GM18909 (cell line): Measurements from ENCODE around the gene MICB.
"Not testable (repeated sequence)": the region's sequence is repeated elsewhere in the genome, so short reads cannot be mapped to it uniquely, and the experiment has no call there.

Experiments used
- ATAC-seq: cut with Tn5 transposase; IDR thresholded peaks from one replicate; pipeline ENCODE4 v1.9.1; 2021; ENCODE audit warnings: mild to moderate bottlenecking; ENCODE audit not compliant: unreplicated experiment, poor library complexity

MICB gene

DNA sequence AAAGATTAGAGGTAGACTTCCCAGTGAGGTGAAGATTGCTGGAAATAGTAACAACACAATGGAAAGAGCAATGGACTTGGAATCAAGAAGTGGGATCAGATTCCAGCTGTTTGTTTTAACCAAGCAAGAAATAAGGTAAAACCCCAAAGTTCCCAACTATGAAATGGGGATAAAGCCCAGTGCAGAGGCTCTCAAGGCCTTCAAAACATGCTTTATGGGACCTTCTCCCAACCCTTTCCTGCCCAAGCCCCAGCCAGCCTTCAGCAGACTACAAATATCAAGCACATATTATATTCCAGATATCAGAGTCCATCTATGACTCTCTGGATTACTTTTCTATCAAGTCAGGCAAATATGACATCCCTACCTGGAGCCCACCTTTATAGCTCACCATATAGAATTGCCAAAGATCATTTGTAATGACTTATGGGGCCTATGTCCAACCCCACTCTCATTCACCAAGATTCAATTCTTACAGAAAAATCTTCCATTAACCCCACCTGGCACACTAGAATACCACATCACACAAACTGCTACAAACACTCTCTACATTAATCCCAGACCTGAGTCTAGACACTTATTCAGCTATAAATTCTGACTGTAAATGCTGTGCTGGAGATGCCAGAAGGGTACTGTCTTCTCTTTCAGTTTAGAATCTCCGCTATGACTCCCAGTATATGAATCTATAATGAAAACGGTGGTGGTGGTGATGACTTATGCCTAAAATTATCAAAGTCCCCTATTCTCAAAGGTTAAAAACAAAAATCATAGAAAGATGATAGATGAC is 37.8 kb downstream of the MICB start:
- no peak for ATAC-seq

DNA sequence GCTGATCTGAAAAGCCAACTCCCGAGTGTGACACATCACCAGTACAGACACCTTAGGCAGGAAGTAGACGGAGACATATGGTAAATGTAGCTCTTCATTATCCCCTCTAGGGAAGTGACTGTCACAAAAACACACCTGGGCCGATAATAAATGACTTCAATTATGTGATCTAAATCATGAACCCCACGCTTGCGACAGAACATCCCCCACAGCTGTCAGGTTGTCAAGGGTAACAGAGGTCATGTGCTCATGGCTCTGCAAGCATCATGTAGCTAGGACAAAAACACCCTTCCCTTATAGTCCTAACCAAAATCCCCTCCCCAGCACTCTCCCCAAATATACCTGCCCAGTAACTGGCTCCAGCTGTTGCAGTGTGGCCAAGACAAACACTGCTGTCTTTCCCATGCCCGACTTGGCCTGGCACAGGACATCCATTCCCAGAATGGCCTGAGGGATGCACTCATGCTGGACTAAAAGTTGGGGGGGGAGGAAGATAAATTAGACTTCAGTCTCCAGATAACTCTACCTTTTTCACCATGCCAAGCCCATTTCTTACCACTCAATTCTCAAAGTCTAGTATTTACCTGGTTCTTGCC is 41.0 kb downstream of the MICB start:
- no peak for ATAC-seq

DNA sequence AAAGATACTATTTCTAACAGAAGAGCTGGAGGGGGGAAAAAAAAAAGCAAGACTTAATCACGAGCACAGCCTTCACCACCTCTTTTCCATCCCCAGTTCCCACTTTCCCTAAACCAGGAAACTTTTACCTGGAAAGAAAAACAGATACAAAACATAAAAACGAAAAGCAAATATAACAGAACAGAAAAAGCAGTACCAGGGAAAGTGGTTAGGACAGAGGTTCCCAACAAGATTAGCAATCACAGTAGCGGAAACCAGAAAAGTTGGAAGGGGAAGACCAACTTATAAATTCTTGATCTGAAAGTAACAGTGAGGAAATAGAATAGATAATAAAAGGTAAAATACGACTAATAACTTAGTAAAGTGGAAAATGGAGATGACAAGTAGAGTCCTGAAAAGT is 42.7 kb downstream of the MICB start:
- ATAC-seq = no peak

DNA sequence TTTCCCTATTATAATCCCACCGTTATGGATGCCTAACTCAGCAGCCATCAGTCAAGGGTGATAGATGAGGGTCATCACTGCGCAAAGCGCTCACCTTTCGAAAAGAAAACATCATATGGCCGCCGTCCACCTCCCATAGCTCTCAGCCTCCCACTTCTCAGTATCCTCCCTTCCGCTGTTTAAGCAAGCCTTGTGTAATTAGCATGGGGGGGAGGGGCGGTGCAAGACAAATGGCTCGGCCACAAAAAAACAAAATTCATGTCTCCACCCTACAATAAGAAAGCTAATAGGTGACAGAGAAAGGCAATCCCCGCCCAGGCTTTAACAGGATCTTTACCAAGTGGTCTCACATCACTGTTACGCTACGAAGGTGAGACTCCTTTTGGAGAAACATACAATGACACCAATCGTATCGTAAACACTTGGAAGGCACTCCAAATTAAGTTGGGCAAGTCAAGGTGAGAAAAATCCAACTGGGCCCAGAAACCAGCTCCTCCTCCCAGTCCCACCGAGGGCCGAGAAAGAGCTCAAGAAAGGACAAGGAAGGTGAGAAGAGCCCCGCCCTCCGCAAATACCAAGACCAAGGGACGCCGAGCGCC is 43.2 kb downstream of the MICB start:
- ATAC-seq = no peak

DNA sequence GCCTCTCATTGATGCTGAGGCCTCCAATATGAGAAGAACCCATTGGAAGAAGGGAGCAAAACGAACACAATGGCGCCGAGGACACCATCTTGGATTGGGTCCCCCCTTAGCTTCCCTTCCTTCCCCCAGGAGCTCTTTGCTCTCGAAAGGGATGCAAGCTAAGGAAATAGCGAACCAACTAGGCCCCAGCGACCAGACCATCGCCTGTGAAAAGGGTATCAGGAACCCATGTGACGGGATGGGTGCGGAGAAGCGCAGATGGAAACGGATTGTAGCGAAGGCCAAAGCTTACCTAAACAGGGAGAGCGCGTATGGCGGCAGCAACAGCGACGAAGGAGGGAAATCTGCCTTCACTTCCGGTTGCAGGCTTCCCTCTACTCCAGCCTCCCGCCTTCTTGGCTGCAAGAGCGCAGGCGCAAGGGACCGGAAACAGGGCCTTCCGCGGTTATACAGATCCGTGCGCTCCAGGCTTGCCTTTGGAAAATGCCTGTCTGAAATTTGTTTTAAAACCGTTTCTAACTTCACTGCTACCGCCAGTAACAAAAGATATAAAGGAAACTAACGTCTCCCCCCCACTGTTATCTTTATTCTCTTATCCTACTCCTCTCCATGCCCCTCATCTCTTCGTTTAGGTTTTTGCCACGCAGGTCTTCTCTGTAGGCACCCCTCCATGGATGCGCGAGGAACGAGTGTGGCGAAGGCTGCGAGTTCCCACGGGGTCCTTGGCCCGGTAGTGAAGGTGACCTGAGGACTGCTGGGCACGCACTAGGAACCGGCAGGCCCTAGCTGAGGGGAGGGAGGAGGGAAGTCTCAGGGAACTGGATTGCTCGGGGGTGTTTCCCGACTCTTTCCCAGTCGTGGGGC is 43.9 kb downstream of the MICB start, which contains the start of gene DDX39B:
DDX39B (minus strand) TSS at position 346 of the 864 bp plus-strand sequence. CDS start 1,471 bp downstream, outside the sequence.
- ATAC-seq = peak; percentile 71

DNA sequence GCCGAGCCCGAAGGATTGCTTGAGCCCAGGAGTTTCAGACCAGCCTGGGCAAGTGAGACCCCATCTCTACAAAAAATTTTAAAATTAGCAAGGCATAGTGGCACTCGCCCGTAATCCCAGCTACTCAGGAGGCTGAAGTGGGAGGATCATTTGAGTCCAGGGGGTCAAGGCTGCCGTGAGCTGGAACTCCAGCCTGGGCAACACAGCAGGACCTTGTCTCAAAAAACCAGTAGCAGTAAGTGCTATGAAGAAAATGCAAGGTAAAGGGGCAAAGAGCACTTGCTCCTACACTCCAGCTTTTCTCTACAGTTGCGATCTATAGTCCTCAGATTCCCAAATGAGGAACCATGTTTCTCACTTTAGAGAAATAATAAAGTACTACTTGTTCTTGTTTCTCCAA is 45.7 kb downstream of the MICB start:
- no peak for ATAC-seq

DNA sequence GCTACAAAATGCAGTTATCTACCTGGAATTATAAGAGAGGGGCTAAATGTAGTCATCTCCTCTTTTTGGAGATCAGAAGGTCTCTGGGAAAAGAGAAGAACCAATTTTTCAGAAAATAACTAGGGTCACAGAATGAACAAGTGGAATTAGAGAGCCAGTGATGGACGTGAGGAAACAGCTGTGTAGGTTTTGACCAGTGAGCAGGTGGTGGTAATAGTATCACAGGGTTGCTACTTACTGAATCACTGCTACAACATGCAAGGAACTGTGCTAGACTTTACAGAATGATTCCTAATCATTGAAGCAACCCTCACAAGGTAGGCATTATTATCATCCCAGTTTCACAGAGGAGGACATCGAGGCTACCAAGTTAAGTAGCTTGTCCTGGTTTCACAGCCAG is 46.7 kb downstream of the MICB start:
- no peak for ATAC-seq

DNA sequence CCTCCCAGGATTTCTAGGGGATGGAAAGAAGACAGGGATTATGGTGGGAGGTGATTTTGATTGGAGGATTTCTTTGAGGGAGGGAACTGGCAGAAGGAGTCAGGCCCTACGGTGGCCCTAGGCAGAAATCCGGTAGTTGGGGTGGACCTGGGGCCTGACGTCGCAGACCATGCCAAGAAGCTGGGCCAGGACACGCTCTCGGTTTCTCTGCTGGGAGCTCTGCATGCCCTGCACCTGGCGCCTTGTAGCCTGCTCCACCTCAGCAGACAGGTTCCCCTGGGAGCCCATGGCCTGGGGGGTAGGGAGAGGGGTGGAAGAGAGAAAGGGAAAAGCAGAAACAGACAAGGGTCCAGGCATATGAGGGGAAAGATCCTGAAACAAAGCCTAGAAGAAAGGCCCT is 47.3 kb downstream of the MICB start:
- no peak for ATAC-seq

DNA sequence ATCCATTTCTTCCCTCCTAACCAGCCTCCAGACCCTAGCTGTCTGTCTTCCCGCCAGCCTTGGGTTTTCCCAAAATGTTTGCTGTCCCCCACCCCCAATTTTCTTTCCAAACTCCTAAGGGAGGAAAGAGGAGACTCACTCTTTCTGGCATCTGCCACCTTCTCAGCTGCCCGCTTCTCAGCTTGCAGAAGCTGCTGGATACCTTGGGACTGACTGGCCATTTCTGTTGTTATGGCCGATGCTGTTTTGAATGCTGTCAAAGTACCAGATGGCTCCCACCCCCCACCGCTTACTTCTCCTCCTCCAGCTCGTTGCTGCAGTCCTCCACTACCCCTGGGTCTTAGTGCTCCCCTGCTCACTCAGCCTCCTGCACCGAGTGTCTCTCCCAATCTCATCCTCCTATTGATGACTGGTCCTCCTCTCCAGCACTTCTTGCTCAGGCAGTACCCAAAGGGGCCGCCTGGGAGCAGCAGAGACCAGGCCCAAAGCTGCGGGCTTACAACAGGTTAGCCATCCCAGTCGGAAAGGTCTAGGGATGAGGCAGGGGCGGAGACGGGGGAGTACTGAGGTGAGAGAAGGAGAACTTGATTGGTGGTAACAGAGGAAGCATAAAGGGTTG is 48.5 kb downstream of the MICB start, which contains the start of gene ATP6V1G2:
ATP6V1G2 (minus strand) TSS at position 270 of the 619 bp plus-strand sequence; CDS start at position 221, 49 bp downstream.
- peak; percentile 59 for ATAC-seq

DNA sequence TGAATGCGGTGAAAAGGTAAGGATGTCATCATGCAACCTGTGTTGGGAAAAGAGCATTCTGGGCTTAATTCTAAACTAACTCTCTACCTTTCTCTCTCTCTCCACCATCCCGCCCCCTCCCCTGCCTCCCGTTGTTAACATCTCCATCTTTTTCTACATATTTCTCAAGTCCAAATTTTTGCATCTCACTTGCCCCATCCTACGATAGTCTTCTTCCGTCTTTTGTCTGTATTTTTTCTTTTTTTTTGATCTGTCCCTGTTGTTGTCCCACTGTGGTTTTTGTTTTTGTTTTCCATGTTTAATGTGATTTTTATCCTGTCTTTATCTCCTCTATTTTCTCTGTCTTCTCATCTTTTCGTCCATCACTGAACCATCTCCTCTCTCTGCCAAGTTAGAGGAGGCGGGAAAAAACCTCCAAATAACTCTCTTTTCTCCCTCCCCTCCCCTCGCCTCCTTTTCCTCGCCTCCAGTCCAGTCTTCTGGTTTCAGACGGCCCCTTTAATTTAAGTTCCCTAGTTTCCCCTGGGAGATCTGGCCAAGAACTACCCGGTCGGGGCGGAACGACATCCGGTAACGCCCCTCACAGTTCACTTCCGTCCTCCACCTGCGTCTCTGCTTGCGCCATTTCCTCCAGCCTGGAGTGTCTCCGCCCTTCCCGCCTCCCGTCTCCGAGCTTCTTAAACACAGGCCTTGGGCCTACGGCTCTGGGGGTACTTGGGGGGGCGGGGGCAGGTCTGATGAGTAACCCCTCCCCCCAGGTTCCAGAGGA is 49.2 kb downstream of the MICB start, which contains the start of gene NFKBIL1:
NFKBIL1 (plus strand) TSS at position 651 of the 769 bp plus-strand sequence; CDS start at position 738, 87 bp downstream.
- peak; percentile 62 for ATAC-seq

DNA sequence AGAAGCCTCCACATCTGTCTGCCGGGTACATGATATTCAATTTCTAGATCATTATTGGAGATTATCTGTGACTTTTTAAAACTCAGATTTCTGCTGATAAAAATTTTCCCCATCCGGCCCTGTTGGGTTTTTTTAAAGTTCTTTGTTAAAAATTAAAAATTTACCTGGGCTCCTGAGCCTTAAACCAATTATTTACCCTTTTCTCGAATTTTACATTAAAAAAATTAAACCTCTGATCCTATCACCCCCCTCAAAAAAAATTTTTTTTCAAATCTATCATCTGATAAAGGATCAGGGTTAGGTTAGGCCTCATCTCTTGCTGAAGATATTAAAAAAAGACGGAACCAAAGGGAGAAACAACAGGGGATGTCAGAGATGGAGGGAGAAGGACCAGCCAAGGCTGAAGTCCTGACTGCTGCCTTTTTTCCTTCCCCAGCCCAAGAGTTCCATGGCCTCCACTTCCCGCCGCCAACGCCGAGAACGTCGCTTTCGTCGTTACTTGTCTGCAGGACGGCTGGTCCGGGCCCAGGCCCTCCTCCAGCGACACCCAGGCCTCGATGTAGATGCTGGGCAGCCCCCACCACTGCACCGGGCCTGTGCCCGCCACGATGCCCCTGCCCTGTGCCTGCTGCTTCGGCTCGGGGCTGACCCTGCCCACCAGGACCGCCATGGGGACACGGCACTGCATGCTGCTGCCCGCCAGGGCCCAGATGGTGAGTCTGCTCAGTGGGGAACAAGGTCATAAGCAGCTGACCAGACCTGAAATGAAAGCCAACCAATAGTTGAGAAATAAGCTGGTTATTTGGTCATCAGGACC is 50.0 kb downstream of the MICB start:
- no peak for ATAC-seq

DNA sequence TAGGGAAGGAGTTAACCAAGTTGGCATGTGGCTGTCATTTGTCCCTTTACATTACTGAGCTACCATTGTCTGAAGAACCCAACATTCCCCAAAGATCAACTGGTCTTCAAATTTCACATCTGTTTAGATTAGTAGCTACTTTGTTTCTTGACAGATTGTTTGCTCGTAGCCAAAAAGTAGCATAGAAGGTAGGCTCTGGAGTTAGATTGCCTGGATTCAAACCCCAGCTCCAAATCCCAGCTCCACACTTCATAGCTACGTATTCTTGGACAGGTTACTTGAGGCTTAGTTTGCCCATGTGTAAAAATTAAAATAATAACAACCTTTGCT is 50.6 kb downstream of the MICB start:
- ATAC-seq = no peak

DNA sequence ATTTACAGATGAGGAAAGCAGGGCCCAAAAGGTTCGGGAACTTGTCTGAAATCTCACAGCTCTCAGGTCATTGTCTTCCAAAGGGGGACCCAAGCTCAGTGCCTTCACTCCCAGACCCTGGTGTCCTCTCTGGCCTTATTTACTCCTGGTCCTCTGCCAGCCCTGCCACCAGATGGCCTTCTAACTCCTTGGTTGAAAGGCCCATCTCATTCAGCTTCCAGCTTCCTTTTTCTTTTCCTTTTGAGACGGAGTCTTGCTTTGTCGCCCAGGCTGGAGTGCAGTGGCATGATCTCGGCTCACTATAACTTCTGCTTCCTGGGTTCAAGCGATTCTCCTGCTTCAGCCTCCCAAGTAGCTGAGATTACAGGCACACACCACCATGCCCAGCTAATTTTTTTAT is 53.4 kb downstream of the MICB start:
- ATAC-seq = not testable (repeated sequence)

DNA sequence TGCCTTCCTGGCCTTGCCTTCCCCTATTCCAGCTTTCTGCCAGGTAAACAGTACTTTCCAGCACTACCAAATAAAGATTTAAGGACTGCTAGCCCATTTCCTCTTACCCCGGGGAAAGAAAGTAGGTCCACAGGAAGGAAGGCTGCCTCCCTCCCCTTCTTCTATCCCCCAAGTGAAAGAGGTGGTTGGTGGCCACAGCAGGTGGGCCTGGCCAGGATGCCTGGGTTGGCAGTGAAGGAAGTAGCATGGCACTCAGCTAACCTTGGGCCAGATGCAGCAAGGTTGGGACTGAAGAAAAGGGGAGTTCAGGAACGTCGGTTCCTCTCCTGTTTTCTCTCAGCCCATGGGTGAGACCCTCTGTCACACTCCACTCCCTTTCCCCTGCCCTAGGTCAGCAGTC is 58.4 kb downstream of the MICB start:
- ATAC-seq = no peak

DNA sequence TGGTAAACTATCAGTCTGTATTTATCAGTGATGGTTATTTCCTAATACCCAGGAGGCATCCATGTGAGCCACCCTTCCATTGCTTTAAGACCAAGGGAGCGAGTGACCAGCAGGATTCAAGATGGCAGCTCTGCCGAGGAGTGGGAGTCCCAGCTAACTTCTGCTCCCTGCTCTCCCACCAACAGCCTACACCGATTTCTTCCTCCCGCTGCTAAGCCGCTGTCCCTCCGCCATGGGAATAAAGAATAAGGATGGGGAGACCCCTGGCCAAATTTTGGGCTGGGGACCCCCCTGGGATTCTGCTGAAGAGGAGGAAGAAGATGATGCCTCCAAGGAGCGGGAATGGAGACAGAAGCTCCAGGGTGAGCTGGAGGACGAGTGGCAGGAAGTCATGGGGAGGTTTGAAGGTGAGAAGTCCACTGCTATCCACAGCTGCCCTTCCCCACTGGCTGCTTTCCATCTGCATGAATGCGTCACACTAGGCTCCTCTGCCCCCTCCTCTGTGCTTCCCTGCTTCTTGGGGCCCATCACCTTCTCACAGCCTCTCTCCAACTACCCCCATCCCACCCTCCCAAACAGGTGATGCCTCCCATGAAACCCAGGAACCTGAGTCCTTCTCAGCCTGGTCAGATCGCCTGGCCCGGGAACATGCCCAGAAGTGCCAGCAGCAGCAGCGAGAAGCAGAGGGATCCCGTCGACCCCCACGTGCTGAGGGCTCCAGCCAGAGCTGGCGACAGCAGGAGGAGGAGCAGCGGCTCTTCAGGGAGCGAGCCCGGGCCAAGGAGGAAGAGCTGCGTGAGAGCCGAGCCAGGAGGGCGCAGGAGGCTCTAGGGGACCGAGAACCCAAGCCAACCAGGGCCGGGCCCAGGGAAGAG is 59.7 kb downstream of the MICB start:
- no peak for ATAC-seq

DNA sequence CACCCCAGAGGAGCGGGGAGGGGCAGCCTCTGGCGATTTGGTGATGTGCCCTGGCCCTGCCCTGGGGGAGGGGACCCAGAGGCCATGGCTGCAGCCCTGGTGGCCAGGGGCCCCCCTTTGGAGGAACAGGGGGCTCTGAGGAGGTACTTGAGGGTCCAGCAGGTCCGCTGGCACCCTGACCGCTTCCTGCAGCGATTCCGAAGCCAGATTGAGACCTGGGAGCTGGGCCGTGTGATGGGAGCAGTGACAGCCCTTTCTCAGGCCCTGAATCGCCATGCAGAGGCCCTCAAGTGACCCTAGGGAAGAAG is 60.3 kb downstream of the MICB start:
- no peak for ATAC-seq

DNA sequence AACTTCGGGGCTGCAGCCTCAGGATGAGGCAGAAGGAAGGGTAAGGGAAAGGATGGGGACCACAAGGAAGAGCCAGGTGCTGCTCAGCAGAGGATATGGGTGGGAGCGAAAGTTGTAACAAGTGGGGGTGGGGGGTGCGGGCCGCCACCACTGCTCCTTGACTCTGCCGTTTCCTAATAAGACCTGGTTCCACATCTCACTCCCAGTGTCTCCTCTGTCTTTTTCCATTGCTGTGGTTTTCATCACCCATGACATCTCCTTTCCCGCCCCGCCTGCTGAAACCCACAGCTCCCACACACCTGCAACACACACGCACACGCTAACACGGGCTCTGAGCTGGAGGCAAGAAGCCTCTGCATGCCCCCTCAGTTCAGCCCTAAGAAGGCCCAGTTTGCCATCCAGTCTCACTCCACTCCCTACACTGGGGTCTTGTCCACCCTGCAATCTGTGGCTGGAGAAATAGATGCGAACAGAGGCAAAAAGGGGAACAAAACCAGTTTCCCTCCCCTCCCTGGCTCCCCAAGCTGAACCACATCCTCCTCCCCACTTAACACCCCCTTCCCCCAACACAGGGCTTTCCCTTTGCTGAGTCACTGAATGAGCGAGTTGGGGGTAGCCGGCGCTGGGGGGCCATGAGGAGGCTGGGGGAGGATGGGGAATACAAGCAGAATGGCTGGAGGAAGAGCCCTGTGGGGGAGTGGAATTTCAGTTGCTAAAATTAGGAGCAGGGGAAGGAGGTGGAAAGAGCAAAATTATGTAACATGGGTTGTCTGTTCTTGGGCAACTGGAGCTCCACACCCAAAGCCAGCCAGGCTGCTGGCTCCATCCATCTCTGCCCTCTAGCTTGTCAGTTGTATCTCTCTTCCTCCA is 60.9 kb downstream of the MICB start:
- no peak for ATAC-seq
